NCI-H69 (cell line): ENCODE measurements around the gene NT5C2.
A peak's percentile ranks its signal among the peaks of the same experiment; 100 is the strongest.
"Not testable (repeated sequence)": the region's sequence is repeated elsewhere in the genome, so short reads cannot be mapped to it uniquely, and the experiment has no call there.

Experiments
- DNase-seq: peaks from one replicate; lab custom pipeline; 2025; lab: John Stamatoyannopoulos, UW

Gene NT5C2

GRCh38 chr10:103086261-103086660 is 106.8 kb downstream of the NT5C2 start:
- DNase-seq = no peak

GRCh38 chr10:103083977-103084320 is 109.1 kb downstream of the NT5C2 start:
- DNase-seq = no peak

GRCh38 chr10:103083266-103083976 is 109.7 kb downstream of the NT5C2 start:
- no peak for DNase-seq

- no peak for DNase-seq
These were observed 110.4 kb downstream of the NT5C2 start for GRCh38 chr10:103082683-103083082.

- no peak for DNase-seq
These were observed 112.0 kb downstream of the NT5C2 start for GRCh38 chr10:103080891-103081581.

- no peak for DNase-seq
These were observed 113.1 kb downstream of the NT5C2 start for GRCh38 chr10:103079946-103080345.

- DNase-seq = no peak
These were observed 114.0 kb downstream of the NT5C2 start for GRCh38 chr10:103079100-103079499.

- no peak for DNase-seq
These were observed 114.4 kb downstream of the NT5C2 start for GRCh38 chr10:103078676-103079075.

- no peak for DNase-seq
These were observed 114.8 kb downstream of the NT5C2 start for GRCh38 chr10:103078309-103078615.

- no peak for DNase-seq
These were observed 115.4 kb downstream of the NT5C2 start for GRCh38 chr10:103077491-103078308.

GRCh38 chr10:103077020-103077419 is 116.1 kb downstream of the NT5C2 start:
- DNase-seq = no peak

GRCh38 chr10:103072891-103073290 is 120.2 kb downstream of the NT5C2 start:
- DNase-seq = no peak

- DNase-seq = no peak
These were observed 120.8 kb downstream of the NT5C2 start for GRCh38 chr10:103072276-103072675.

- peak; percentile 53 for DNase-seq
These were observed 123.4 kb downstream of the NT5C2 start for GRCh38 chr10:103069453-103070331.

- DNase-seq = no peak
These were observed 125.1 kb downstream of the NT5C2 start for GRCh38 chr10:103067956-103068355.

GRCh38 chr10:103067484-103067883 is 125.6 kb downstream of the NT5C2 start:
- no peak for DNase-seq

- not testable (repeated sequence) for DNase-seq
These were observed 126.0 kb downstream of the NT5C2 start for GRCh38 chr10:103067099-103067477.

- no peak for DNase-seq
These were observed 126.7 kb downstream of the NT5C2 start for GRCh38 chr10:103066141-103067098.

- DNase-seq = no peak
These were observed 128.1 kb downstream of the NT5C2 start for GRCh38 chr10:103064956-103065355.

GRCh38 chr10:103062854-103063590 is 130.1 kb downstream of the NT5C2 start:
- DNase-seq = peak; percentile 35
